Retinal pigment epithelial cell (primary cell): ENCODE data around the gene RFX1.
"Not testable (repeated sequence)": the region's sequence is repeated elsewhere in the genome, so short reads cannot be mapped to it uniquely, and the experiment has no call there.

Experiments used
- DNase-seq: peaks from one replicate; pipeline ENCODE4 v3.0.0-alpha.2; 2010; ENCODE audit warnings: low read depth
- H3K4me3 ChIP-seq: 2 replicates; pipeline ENCODE4 v1.5.1; 2011; ENCODE audit warnings: mild to moderate bottlenecking, low read length, control low read depth, moderate library complexity
- CTCF ChIP-seq: conservative IDR thresholded peaks from 2 replicates; pipeline ENCODE4 v1.5.1; 2011; ENCODE audit warnings: low read depth, low read length, control low read depth, inconsistent platforms

The RFX1 gene

GRCh38 chr19:14023404-14024235 is 17.5 kb upstream of the RFX1 start:
- no peak for DNase-seq
- TF ChIP-seq CTCF: peak; percentile 59

GRCh38 chr19:14022469-14022868 is 16.3 kb upstream of the RFX1 start:
- no peak overlapping the region for H3K4me3 ChIP-seq
- TF ChIP-seq CTCF: no peak
- DNase-seq: no peak

More at GRCh38 chr19:14023404-14024235, 17.5 kb upstream of the RFX1 start:
- no peak overlapping the region for H3K4me3 ChIP-seq

GRCh38 chr19:14021474-14021873 is 15.4 kb upstream of the RFX1 start:
- no peak for TF ChIP-seq CTCF
- DNase-seq: no peak
- H3K4me3 ChIP-seq: no peak overlapping the region

GRCh38 chr19:14019739-14020138 is 13.6 kb upstream of the RFX1 start:
- not testable (repeated sequence) for DNase-seq

GRCh38 chr19:14019100-14019499 is 13.0 kb upstream of the RFX1 start:
- H3K4me3 ChIP-seq: no peak overlapping the region
- no peak for DNase-seq
- TF ChIP-seq CTCF: no peak

More at GRCh38 chr19:14019739-14020138, 13.6 kb upstream of the RFX1 start:
- H3K4me3 ChIP-seq: not testable (repeated sequence)

GRCh38 chr19:14015524-14016035 is 9.5 kb upstream of the RFX1 start:
- no peak overlapping the region for H3K4me3 ChIP-seq
- no peak for DNase-seq
- TF ChIP-seq CTCF: no peak

- no peak overlapping the region for H3K4me3 ChIP-seq
- no peak for DNase-seq
- no peak for TF ChIP-seq CTCF
These were observed 6.3 kb upstream of the RFX1 start for GRCh38 chr19:14012378-14012915.
